Measurements from ENCODE around the gene SCAP. TPM values are rescaled to one million over a fixed set of nuclear protein-coding genes. Genes with fewer than 3 reads are reported as not detected.

SCAP gene
- total and polyA plus RNA-seq, 2 of the 13 experiments (the other 11 are each of a cell fraction or from before 2014, with no cell fraction given) = 40.4 to 53.3 TPM

- no peak overlapping the region for H3K27ac ChIP-seq (ENCODE audit: extremely low read length, insufficient read depth, low read length)
- no peaks in the 10 kb centered on the region for H3K27me3 ChIP-seq (ENCODE audit: control insufficient read depth in 1 of 2, insufficient read depth in 2 of 2, low read length in 2 of 2)
- H3K9ac ChIP-seq (ENCODE audit: insufficient read depth, low read depth, low read length) = no peak overlapping the region
- DNase-seq (ENCODE audit: low spot score) (no peak), ATAC-seq (no peak), FAIRE-seq (no peak)
- peaks cover 52% of the 10 kb centered on the region for H3K4me1 ChIP-seq (ENCODE audit: insufficient read depth, low read length)
- 91% methylated on average over 10 of the region's 13 CpGs for WGBS (ENCODE audit: low lambda C conversion rate)
- H3K79me2 ChIP-seq (ENCODE audit: insufficient read depth, low read length) = peaks cover 5% of the 10 kb centered on the region
- H3K4me3 ChIP-seq (replicated peaks in 1 of 3; ENCODE audit: insufficient read depth in 1 of 3, low read depth in 2 of 3, low read length in 3 of 3) = no peak overlapping the region
- ChIA-PET CTCF (ENCODE audit: low intra/inter-chr PET ratio, low total read pairs) (interaction anchor here (1.2 to 4.1 kb wide), 4 partner anchors 54 to 367 kb away, joined by 3 to 36 read pairs (median 10); partner anchors contain the start of genes ELP6 and SCAP), POLR2A (interaction anchor here (1.2 to 1.9 kb wide), 2 partner anchors 22 to 53 kb away, joined by 7 to 17 read pairs; partner anchors contain the start of gene SCAP)
- in situ Hi-C loops (cut with HindIII; ENCODE audit: extremely low pct_ligation_motif_present, low pct_unique_long_range_greater_than_20kb) (loop anchor here (5.0 to 10.0 kb wide), 3 partner anchors 55 to 363 kb away; partner anchors contain the start of genes ELP6, SCAP and SMARCC1), intact Hi-C loops (cut with micrococcal nuclease; ENCODE audit: unreplicated experiment) (loop anchor here (1.0 to 2.0 kb wide), 3 partner anchors 53 to 367 kb away; partner anchors contain the start of genes ELP6 and SCAP)
- H3K4me2 ChIP-seq (ENCODE audit: low read depth, low read length) = no peak overlapping the region
- no peak overlapping the region for H2AFZ ChIP-seq (ENCODE audit: low read length)
- no TSS peak for BruUV-seq (replicated peaks)
- no peaks in the 10 kb centered on the region for H3K9me3 ChIP-seq (ENCODE audit: low read length)
- peaks cover 17 to 30% of the 10 kb centered on the region in 2 experiments for H3K36me3 ChIP-seq (replicated peaks in 1 of 2; ENCODE audit: control insufficient read depth in 1 of 2, insufficient read depth in 2 of 2, low read length in 2 of 2)
- H4K20me1 ChIP-seq (ENCODE audit: insufficient read depth, low read length) = peaks cover 4% of the 10 kb centered on the region; the same call in 1 of the 2 replicates
- TF ChIP-seq SP1 (IDR thresholded peaks at IDR 0.05) = no peak
- TF ChIP-seq SP1 (CRISPR knock-in tag; IDR thresholded peaks at IDR 0.05) = no peak
- no peak for TF ChIP-seq ZNF552 (CRISPR knock-in tag; IDR thresholded peaks at IDR 0.05; ENCODE audit: borderline replicate concordance)
- TF ChIP-seq ZNF263 (CRISPR knock-in tag; IDR thresholded peaks at IDR 0.05) = peak; percentile 81
- no peak for TF ChIP-seq DMAP1 (CRISPR knock-in tag; IDR thresholded peaks at IDR 0.05)
- TF ChIP-seq GABPB1 (CRISPR knock-in tag; IDR thresholded peaks at IDR 0.05) = peak; percentile 19; the same call in 1 of the 2 replicates
- peak; percentile 66 for TF ChIP-seq HIC2 (CRISPR knock-in tag; IDR thresholded peaks at IDR 0.05; ENCODE audit: low read depth)
- TF ChIP-seq HNRNPL (IDR thresholded peaks at IDR 0.05; ENCODE audit: low read depth, low read length) = peak; percentile 83; the same call in 1 of the 2 replicates
- TF ChIP-seq DZIP1 (CRISPR knock-in tag; IDR thresholded peaks at IDR 0.05) = no peak
- no peak for TF ChIP-seq JUND (CRISPR knock-in tag; IDR thresholded peaks at IDR 0.05)
- peak; percentile 58 for TF ChIP-seq STAG1 (CRISPR knock-in tag; IDR thresholded peaks at IDR 0.05)
- 0 out of 2 replicates have a peak, but pooled peaks have one; percentile 12 for TF ChIP-seq HOXA3 (CRISPR knock-in tag; IDR thresholded peaks at IDR 0.05)
- no peak for TF ChIP-seq ZBTB3 (CRISPR knock-in tag; IDR thresholded peaks at IDR 0.05; ENCODE audit: borderline replicate concordance, low read depth)
- no peak for TF ChIP-seq ZNF20 (CRISPR knock-in tag; IDR thresholded peaks at IDR 0.05)
- no peak for TF ChIP-seq TIGD3 (CRISPR knock-in tag; IDR thresholded peaks at IDR 0.05; ENCODE audit: borderline replicate concordance)
- peak; percentile 67 for TF ChIP-seq FOSL2 (CRISPR knock-in tag; IDR thresholded peaks at IDR 0.05)
- TF ChIP-seq ZFY (CRISPR knock-in tag; IDR thresholded peaks at IDR 0.05) = 0 out of 2 replicates have a peak, but pooled peaks have one; percentile 22
- TF ChIP-seq RARA (CRISPR knock-in tag; IDR thresholded peaks at IDR 0.05) = peak; percentile 40; the same call in 1 of the 2 replicates
Observed at GRCh38 chr3:47421741-47422649, 53.7 kb downstream of the SCAP start.

All from HepG2 (cell line).